GM21360 (cell line): ENCODE measurements around the gene DEUP1.

Experiments
- ATAC-seq: cut with Tn5 transposase; IDR thresholded peaks from one replicate; pipeline ENCODE4 v1.9.1; 2021; ENCODE audit warnings: mild to moderate bottlenecking, moderate library complexity; ENCODE audit not compliant: unreplicated experiment

Gene DEUP1

DNA sequence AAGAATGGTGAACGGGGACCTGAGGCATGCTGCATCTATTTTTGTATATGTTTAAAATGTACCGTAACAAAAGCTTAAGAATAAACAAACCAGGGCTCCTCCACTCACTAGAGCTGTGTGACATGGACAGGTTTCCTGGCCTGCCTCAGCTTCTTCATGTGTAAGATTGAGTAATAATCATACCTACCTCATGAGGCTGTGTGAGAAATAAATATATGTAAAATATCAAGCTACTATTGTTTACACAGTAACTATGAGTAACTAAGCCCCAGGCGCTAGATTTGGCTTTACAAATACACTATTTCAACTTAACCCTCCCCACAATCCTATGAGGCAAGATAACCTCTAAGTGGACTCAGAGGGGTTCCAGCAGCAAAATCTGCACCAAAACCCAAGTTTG, 146.3 kb downstream of the DEUP1 start:
- ATAC-seq, result no peak

DNA sequence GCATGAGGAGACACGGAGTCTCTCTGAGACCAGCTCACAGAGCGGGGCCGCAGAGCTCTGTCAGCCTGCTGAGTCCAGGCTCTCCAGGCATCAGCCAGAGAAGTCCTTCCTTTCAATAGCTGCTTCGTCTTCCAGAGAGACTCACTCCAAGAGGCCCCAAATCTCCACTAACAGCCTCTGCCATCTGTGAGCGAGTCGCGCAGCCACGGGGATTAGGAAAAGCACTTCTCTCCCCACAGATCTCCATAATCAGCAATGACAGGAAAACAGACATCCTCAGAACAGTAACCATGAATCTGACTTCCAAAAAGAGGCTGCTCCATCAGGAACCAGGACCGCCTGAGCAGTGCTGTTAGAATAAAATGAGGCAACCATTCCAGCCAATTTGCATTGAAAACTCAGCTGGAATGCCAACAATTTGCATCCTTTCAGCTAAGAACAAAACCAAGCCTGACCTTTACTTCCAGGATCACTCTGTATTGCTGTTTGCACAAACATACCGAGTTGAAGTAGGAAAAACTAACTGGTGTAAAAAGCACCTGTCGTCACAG, 147.2 kb downstream of the DEUP1 start:
- ATAC-seq, result no peak

DNA sequence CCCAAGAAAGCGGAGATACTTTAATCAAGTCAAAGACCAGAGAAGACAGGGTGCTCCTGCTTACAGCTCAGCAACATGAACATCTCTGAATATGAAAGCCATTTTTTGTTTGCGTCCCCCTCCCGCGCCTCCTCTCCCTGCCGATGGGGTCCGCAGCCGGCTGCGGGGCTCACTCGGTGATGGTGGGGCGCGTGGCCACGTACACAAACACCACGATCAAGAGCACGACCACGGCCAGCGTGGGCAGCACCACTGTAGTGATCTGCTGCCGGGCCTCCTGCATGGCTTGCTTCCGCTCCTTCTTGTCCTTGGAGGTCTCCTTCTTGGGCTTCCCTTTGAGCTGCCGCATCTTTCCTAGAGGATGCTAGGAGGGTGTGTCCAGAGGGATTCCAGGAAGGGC, 148.3 kb downstream of the DEUP1 start:
- no peak for ATAC-seq

DNA sequence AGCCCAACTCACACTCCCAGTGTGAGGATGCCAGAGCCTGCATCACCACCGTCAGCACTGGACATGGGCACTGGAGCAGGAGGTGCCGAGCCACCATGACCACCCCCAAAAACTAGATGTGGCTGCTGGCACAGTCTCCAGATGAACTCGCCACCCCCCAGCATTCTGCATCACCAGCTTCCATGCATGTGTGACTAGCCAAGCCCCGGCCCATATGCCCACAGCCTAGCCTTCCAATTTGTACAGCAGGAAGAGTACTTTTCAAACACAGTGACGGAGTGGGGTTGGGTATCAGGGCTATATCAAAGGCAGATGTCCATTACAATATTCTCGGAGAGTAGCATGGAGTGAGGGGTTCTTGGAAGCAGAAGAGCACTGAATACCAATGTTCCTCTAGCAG, 149.7 kb downstream of the DEUP1 start:
- ATAC-seq, result no peak

DNA sequence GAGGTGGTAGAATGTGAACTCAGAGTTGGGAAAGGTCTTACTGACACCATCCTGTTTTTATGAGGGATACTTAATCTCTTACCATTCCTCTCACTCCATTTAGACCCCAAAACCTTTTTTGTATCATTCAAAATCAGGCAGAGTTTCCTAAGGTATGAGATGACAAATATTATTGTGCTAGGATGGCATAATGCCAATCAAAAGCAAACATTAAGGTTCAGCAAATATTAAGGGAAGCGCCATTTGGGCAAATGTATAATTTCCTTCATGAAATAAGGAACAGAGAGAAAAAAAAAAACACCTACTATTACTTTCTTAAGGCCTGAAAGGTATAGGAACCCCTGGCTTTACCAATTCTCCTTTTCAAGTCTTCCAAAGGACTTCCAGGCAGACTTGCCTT, 150.2 kb downstream of the DEUP1 start:
- ATAC-seq, result no peak

DNA sequence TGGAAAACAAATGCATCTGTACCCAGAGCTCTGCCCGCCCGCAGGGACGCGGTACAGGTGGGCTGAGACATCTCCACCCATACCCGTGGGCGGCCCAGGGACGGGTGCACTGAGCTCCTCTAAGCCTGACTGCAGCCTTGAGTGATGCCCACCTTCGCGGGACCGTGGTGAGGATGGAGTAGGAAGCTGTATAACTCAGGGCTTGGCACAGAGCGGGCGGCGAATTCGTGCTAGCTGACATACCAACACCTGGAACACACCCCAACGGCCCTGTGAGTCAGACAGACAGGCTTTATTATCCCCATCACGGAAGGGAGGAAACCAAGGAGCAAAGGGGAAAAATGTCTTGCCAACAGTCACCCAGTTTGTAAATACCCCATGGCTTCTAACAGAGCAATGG, 150.7 kb downstream of the DEUP1 start:
- ATAC-seq, result no peak

DNA sequence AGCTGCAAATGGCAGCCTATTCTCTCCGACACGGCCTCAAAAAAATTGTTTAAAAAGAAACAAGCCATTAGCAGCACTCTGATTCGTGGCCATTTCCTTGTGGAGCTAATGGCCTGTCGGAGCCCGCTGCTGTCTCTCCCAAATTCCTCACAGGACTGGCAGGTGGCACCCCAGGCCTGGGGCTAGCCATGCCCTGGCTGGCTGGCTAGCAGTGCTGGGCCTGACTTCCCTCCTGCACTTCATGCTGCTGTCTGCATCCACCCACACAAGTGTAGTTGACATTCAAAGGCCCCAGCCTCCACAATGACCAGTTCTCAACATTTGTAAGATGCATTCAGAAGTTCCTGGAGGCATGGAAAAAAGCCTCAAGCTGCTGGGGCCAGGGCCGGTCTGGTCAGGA, 151.2 kb downstream of the DEUP1 start:
- ATAC-seq, result no peak

DNA sequence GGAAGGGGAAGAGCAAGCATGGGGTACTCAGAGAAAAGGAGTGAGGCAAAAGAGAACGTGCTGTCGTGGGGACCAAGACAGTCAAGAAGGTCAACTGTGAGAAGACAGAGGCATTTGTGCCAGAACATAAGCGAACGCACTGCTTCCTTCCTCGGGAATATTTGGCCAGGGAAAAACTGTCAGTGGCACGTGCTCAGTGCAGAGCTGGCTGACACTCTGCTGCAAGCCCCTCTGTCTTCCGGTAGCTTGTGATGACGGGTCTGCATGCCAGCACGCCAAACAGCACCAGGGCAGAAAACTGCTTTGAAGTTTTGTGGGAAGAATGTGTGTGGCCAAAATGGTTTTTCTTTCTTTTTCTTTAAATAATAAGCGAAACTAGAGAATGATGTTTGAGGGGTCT, 152.0 kb downstream of the DEUP1 start:
- no peak for ATAC-seq

DNA sequence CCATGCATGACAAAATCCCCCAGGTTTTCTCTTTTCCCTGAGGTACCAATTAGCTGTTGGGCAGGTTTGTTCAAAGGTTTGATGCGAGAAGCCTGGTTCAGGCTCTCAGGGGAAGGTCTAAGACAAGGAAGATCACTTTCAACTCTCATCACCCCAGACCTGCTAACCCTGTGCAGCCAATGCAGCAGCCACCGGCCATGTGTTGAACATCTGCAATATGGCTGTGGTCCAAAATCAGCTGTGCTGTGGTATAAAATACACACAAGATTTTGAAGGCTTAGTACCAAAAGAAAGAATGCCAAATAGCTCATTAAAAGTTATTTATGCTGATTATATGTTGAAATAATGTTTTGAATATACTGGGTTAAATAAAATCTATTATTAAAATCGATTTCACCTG, 154.2 kb downstream of the DEUP1 start:
- ATAC-seq, result no peak

DNA sequence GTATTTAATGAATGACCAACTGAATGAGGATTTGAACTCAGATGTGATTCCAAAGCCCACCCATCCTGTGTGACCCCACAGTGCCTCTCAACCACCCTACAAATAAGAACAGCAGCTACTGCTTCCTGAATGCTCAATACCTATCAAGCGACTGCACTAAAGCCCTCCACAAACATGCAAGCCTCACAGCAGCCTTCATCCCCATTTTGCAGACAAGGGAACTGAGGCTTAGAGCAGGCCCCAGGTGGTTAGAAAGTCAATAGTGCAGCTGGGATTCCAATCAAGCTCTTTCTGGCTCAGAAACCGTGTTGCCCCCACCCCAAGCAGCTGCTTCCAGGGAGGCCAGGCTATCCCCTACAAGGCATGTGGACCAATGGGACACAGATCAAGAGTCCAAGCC, 155.4 kb downstream of the DEUP1 start:
- no peak for ATAC-seq

DNA sequence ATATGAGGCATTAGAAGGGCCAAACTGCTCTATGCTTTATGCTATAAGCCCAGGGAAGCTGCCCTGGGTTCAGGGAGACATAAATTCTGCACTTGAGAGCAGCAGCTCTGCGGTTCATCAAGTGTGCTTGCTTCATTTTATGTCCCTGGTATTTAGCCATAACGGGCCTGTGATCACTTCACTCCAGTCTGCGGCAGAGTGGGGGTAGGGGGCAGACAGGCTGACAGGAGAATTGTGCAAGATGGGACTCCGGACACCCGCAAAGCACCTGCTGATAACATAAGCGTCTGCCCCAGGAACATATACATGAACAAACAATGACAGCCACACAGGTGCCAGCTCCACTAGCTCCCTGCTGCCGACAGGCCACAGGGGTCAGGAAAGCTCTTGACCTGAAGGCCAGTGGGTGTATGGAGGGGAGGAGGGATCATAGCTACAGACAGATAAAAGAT, 156.5 kb downstream of the DEUP1 start:
- ATAC-seq, result no peak
